GM04503 (cell line): ENCODE measurements around the gene HOXB7.
A peak's percentile ranks its signal among the peaks of the same experiment; 100 is the strongest.

Source experiments
- DNase-seq: peaks from one replicate; pipeline ENCODE4 v3.0.0-alpha.2; 2012; ENCODE audit warnings: low read depth

The HOXB7 gene

DNA sequence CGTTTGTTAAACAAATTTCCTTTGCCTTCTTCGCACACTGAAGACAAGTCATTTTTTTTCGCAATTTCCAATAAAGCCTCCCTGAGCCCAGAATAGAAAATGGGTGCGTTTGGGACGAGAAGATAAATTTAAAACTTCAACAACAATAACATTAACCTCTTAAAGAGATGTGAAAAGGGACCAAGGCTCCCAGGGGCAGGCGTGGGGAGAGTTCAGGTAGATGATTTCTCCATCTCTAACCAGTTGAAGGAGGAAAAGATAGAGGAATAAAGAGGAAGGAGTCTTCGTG, 31.4 kb downstream of the HOXB7 start:
- no peak for DNase-seq

- no peak for DNase-seq
Measured at GRCh38 chr17:48578616-48579470, 32.0 kb downstream of the HOXB7 start.

- no peak for DNase-seq
Measured at GRCh38 chr17:48577946-48578615, 32.7 kb downstream of the HOXB7 start, which contains the start of gene HOXB4. HOXB4 (minus strand) TSS chr17:48578350; CDS start chr17:48578319, 31 bp downstream.

- no peak for DNase-seq
Measured at GRCh38 chr17:48577330-48577945, 33.4 kb downstream of the HOXB7 start.

- no peak for DNase-seq
Measured at GRCh38 chr17:48576479-48577309, 34.1 kb downstream of the HOXB7 start.

DNA sequence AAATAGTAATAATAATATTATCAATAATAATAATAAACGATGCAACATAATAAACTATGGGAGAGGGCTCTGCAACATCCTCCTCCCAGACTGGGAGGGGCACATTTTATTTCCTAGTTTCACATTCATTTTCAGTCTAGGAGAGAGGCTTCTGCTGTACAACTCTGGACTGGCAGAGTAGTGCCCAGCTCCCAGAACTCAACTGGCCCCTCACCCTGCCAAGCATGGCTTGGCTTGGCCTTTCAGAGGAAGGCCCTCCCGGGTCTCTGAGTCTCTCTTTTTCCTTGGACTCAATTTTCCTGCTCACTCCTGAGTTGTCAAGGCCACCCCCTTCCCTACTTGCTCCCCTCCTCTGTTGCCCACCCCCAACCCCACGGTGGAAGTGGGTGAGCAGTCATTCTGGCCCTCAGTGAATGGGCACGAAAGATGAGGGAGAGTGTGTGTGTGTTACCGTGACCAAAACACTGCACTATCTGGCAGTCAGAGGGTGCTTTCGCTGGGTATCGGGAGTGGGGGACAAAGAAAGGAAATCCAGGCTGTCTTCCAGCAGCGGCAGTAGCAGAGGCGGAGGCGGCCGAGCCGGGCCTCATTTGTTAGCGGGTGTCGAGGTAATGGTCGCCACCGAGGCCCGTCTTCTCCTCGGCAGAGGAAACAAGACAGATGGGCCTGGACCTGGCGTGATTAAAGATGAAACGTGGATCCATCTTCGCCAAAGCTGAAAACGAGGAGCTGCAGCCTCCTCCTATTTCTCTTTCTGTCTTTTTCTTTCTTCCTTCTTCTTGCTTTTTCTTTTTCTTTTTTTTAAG, 34.9 kb downstream of the HOXB7 start:
- DNase-seq, result no peak

DNA sequence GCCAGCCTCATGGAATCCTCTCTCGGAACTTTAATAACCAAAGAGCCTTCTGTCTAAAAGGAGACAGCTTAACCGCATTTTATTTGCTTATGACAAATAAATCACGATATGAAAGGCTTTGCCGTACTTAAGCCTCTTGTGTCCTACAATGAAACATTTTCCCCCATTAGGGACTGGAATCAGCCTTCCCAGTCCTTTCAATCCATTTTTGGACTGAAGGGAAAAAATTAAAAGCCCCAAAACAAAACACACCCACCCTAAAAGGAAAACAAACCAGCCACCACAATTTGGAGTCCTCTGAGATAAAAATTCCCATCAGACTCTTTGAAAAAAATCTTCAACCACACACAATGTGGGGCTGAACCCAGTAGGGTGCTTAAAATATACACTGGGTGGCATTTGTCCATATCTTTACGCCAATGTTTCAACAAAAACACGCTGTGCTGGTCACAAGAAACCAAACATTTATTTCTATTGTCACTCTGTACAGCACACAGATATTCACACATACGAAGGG, 35.7 kb downstream of the HOXB7 start:
- peak; percentile 88 for DNase-seq

- no peak for DNase-seq
Measured at GRCh38 chr17:48574505-48575065, 36.2 kb downstream of the HOXB7 start.

DNA sequence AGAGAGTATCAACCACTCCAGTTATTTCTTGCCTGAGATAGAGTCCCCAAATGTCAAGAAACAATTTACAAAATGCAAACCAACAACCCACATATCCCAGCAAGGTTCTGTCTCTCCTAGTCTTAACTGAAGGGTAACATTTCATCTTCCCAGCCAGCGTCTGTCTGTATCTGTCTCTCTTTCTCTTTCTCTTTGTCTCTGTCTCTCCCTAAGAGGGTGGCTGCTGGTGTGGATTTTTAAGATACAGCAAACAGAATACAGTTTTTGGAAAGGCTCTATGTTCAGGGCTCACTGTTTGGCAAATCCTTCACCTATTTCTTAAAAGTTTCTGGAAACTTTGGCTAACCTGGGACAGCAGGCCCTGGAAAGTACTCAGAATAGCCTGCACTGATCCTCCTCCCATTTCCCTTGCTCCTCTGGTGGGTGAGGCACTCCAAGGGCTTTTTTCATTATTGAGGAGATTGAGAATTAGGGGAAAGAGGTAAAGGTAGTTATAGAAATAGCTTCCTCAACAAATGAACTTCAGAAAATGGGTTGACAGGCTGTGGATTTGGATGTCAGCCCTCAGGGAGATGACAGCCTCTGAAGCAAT, 38.9 kb downstream of the HOXB7 start:
- DNase-seq, result no peak

- no peak for DNase-seq
Measured at GRCh38 chr17:48571024-48571818, 39.6 kb downstream of the HOXB7 start.

GRCh38 chr17:48570325-48571023, 40.3 kb downstream of the HOXB7 start:
- DNase-seq, result no peak

- no peak for DNase-seq
Measured at GRCh38 chr17:48569674-48570324, 41.0 kb downstream of the HOXB7 start.

DNA sequence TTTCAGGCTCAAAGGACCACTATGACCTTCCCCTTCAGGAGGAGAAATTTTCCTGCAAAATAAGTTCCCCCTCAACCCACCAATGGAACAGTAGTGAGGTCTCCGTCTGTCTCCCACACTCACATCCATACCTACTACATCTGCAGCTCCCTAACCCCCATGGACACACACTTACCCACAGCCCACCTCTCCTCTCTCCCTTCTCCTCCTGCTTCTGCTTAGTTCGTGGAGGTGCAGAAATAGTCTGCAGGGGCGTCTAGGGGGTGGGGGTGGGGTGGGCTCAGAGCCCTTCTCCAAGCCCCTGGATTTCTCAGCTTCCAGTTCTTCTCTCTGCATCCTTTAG, 41.6 kb downstream of the HOXB7 start:
- DNase-seq, result no peak

- DNase-seq, result no peak
Measured at GRCh38 chr17:48568499-48569239, 42.1 kb downstream of the HOXB7 start.

GRCh38 chr17:48567646-48568354, 43.0 kb downstream of the HOXB7 start:
- no peak for DNase-seq

DNA sequence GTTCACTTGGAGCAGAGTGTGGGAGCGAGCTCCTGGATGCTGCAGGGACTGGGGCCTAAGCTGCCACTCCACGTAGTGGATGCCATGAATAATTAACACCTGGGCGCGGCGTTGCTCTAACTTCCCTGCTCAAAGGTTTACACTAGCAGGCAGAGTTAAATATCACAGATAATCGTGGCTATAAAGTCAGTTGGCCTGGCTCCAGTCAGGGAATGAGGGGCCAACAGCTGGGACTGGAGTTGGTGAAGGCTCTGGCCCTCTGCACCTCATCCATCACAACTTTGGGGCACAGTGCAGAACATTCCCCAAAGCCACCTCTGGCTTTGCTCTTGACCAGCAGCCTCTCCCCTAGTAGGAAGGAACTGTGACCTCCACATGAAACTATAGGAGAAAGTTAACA, 43.6 kb downstream of the HOXB7 start:
- DNase-seq, result no peak

GRCh38 chr17:48566717-48567116, 44.1 kb downstream of the HOXB7 start:
- no peak for DNase-seq
